Fibroblast of skin of left quadriceps (primary cell): ENCODE measurements around the gene ATAD3C.
"Not testable (repeated sequence)": the region's sequence is repeated elsewhere in the genome, so short reads cannot be mapped to it uniquely, and the experiment has no call there.

Source experiments
- DNase-seq, 2 experiments: peaks; one replicate each; pipeline ENCODE4 v3.0.0-alpha.2; 2013; ENCODE audit warnings: low read depth in 2 of 2

ATAD3C gene

GRCh38 chr1:1449099-1449739, at the start of gene ATAD3C:
ATAD3C (plus strand) TSS chr1:1449689; CDS start chr1:1450684, 995 bp downstream.
- no peak for DNase-seq

GRCh38 chr1:1399872-1400575, 49.5 kb upstream of the ATAD3C start:
- no peak for DNase-seq

GRCh38 chr1:1400576-1401456, 48.7 kb upstream of the ATAD3C start:
- no peak for DNase-seq

DNA sequence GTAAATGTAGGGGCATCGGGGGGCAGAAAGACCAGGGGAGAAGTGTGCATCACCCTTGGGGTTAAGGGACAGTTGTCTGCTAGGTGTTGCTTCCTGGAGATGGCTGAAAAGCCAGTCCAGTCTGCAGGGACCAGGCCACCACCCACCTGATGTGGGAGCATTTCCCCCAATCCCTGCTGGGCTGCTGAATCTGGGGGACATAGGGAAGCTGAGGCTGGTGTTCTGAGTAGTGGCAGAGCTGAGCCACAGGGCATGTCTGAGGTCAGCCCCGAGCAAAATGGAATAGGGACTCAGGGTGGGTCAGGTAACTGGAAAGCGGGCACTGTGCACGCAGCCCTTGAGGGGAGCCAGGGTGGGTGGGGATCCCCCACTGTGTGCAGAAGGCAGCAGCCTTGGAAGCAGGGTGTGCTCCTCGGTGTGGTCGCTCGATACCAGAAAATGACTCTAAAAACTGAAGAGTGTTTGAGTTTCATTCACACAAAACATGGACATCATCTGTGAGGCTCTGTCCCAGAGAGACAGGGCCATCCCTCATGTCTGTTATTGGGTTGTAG, 48.0 kb upstream of the ATAD3C start:
- no peak for DNase-seq

DNA sequence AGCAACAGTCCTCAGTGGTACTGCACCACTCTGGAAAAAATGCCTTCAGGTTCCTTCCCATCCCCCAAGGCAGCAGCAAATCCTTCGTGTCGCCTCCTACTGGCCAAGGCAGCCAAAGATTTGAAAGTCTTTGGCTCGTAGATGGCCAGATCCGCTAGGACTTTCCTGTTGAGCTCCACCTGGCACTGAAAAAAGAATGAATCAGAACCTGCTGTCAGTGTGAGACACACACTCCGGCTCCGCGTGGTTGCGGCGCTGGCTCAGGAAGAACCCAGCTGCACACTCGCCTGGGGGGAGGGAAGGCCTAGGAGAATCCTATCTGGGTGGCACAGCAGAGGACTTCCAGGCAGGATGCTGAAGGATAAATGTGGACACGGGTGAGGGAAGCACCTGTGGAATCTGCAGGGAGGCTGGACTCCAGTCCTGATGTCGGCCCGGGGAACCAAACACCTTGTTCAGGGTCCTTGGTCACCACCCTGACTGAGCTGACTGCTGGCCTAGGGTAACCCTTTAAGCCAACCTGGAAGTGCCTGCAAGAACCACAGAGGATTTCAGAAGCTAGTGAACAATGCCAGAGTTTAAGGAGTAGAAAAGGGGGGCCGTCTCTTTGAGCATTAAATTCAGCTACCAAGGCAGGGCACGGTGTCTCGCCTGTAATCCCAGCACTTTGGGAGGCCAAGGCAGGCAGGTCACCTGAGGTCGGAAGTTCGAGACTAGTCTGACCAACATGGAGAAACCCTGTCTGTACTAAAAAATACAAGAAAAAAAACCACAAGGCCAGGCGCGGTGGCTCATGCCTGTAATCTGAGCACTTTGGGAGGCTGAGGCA, 47.2 kb upstream of the ATAD3C start:
- DNase-seq: peak in 1 of 2 experiments; percentile 17

DNA sequence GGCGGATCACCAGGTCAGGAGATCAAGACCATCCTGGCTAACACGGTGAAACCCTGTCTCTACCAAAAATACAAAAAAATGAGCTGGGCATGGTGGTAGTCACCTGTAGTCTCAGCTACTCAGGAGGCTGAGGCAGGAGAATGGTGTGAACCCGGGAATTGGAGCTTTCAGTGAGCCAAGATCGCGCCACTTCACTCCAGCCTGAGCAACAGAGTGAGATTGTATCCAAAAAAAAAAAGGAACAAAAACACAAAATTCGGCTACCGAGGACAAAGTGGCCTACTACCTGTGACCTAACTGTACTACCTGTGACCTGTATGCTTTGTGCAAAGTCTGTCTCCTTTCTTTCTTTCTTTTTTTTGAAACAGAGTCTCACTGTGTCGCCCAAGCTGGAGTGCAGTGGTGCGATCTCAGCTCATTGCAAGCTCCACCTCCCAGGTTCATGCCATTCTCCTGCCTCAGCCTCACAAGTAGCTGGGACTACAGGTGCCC, 46.5 kb upstream of the ATAD3C start:
- DNase-seq: not testable (repeated sequence)

- DNase-seq: no peak
Measured at GRCh38 chr1:1403653-1404052, 45.8 kb upstream of the ATAD3C start.

- DNase-seq: no peak
Measured at GRCh38 chr1:1406101-1406820, 43.2 kb upstream of the ATAD3C start.

GRCh38 chr1:1406821-1407635, 42.5 kb upstream of the ATAD3C start, which contains the start of gene MRPL20:
MRPL20 (minus strand) TSS chr1:1407293; CDS start chr1:1407217, 76 bp downstream.
- DNase-seq: peak; percentile 67 to 71

GRCh38 chr1:1407636-1408318, 41.7 kb upstream of the ATAD3C start:
- no peak for DNase-seq

DNA sequence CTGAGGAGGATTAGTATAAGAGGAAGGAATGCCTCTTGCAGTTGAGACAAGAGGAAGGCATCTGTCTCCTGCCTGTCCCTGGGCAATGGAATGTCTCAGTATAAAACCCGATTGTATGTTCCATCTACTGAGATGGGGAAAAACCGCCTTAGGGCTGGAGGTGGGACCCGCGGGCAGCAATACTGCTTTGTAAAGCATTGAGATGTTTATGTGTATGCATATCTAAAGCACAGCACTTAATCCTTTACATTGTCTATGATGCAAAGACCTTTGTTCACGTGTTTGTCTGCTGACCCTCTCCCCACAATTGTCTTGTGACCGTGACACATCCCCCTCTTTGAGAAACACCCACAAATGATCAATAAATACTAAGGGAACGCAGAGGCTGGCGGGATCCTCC, 39.3 kb upstream of the ATAD3C start:
- DNase-seq: not testable (repeated sequence)

DNA sequence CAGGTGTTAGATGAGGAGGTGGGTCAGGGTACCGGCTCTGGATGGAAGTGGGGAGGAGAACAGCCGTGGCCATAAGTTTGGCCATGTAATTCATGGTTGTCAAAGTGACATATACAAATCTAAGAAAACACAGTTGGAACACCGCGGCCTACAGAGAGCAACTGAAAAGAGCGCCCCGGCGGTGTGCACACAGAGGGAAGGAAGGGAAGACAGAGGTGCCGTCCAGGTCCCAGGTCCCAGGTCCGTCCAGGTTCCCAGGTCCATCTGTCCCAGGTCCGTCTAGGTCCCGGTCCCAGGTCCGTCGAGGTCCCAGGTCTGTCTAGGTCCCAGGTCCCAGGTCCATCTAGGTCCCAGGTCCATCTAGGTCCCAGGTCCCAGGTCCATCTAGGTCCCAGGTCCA, 37.9 kb upstream of the ATAD3C start:
- DNase-seq: no peak

DNA sequence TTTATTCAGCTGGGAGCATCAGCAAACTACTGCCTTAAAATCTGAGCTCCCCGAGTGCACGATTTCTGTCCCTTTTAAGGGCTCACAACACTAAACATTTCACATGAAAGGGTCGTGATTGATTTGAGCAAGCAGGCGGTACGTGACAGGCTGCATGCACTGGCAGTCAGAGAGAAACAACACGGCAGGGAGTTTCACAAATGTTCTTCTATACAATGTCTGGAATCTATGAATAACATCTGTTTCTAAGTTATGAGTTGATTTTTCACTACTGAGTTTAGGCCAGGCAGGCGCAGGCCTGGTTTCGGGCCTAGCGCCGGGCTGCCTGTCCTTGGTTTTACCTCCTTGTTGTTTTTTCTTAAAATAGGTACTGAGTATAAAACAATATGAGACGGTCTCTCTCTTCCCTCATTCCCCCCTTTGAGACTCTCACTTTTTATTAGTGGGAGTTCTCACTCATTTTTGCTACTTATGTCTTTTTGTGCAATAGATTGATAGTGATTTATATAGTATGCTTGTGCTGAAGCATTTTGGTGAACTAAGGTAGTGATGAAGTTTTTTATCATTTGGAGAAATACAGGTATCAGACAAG, 37.1 kb upstream of the ATAD3C start:
- not testable (repeated sequence) for DNase-seq

GRCh38 chr1:1415751-1416150, 33.7 kb upstream of the ATAD3C start:
- no peak for DNase-seq

DNA sequence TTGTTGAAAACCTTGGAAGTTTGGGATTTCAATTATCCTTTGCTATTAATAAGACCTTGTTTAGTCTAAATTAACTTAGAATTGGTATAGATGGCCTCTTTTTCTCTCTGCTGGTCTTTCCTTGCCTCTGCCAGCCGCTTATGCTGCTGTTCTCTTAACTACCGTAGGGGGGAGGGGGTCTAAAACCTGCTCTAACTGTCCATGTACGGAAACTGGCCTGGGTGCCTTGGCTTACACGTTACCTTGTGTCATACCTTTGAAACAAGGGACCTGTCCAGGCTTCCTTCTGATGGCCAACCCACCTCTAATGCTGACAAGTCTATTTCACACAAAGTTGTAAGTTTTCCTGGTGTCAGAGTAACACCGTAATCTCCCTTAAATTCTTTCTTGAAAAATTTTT, 32.1 kb upstream of the ATAD3C start:
- DNase-seq: not testable (repeated sequence)

- not testable (repeated sequence) for DNase-seq
Measured at GRCh38 chr1:1417825-1418463, 31.5 kb upstream of the ATAD3C start.

- no peak for DNase-seq
Measured at GRCh38 chr1:1418464-1419362, 30.8 kb upstream of the ATAD3C start.
